Measurements from ENCODE around the gene ALPK1. TPM values are rescaled to one million over a fixed set of nuclear protein-coding genes. Genes with fewer than 3 reads are reported as not detected.

ALPK1 gene
- total RNA-seq, 2 donors from 2014 or later = 4.2 to 8.1 TPM

GRCh38 chr4:112448306-112449132, 151.3 kb downstream of the ALPK1 start:
- Histone ChIP-seq H3K36me3 (no peaks in the 10 kb centered on the region), H3K27ac (no peak overlapping the region), H3K27me3 (no peaks in the 10 kb centered on the region), H3K4me3 (no peak overlapping the region), H3K9me3 (peaks cover 0 to 28% of the 10 kb centered on the region in 2 donors), H3K4me1 (no peaks in the 10 kb centered on the region)
- TF ChIP-seq, protein P1, sequence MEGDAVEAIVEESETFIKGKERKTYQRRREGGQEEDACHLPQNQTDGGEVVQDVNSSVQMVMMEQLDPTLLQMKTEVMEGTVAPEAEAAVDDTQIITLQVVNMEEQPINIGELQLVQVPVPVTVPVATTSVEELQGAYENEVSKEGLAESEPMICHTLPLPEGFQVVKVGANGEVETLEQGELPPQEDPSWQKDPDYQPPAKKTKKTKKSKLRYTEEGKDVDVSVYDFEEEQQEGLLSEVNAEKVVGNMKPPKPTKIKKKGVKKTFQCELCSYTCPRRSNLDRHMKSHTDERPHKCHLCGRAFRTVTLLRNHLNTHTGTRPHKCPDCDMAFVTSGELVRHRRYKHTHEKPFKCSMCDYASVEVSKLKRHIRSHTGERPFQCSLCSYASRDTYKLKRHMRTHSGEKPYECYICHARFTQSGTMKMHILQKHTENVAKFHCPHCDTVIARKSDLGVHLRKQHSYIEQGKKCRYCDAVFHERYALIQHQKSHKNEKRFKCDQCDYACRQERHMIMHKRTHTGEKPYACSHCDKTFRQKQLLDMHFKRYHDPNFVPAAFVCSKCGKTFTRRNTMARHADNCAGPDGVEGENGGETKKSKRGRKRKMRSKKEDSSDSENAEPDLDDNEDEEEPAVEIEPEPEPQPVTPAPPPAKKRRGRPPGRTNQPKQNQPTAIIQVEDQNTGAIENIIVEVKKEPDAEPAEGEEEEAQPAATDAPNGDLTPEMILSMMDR (IDR thresholded peaks at IDR 0.05) = no peak
- DNase-seq (ENCODE audit: low spot score) = no peak

GRCh38 chr4:112449708-112450107, 152.5 kb downstream of the ALPK1 start:
- no peak for DNase-seq (ENCODE audit: low spot score)
- H3K36me3 ChIP-seq = no peaks in the 10 kb centered on the region
- H3K4me3 ChIP-seq = no peak overlapping the region
- no peak overlapping the region for H3K27ac ChIP-seq
- no peaks in the 10 kb centered on the region for H3K4me1 ChIP-seq
- TF ChIP-seq, protein P1 (IDR thresholded peaks at IDR 0.05) = no peak
- peaks cover 0 to 18% of the 10 kb centered on the region in 2 donors for H3K9me3 ChIP-seq
- H3K27me3 ChIP-seq = no peaks in the 10 kb centered on the region

GRCh38 chr4:112451104-112451503, 153.9 kb downstream of the ALPK1 start:
- H3K27me3 ChIP-seq = no peaks in the 10 kb centered on the region
- no peak overlapping the region for H3K4me3 ChIP-seq
- no peaks in the 10 kb centered on the region for H3K36me3 ChIP-seq
- DNase-seq (ENCODE audit: low spot score) = no peak
- no peak overlapping the region for H3K27ac ChIP-seq
- no peaks in the 10 kb centered on the region for H3K4me1 ChIP-seq
- H3K9me3 ChIP-seq = peaks cover 0 to 4% of the 10 kb centered on the region in 2 donors
- TF ChIP-seq, protein P1 (IDR thresholded peaks at IDR 0.05) = no peak

GRCh38 chr4:112451831-112452230, 154.7 kb downstream of the ALPK1 start:
- TF ChIP-seq, protein P1 (IDR thresholded peaks at IDR 0.05) = no peak
- Histone ChIP-seq H3K27ac (no peak overlapping the region), H3K4me1 (no peaks in the 10 kb centered on the region), H3K9me3 (no peaks in the 10 kb centered on the region), H3K36me3 (no peaks in the 10 kb centered on the region), H3K4me3 (no peak overlapping the region), H3K27me3 (no peaks in the 10 kb centered on the region)
- DNase-seq (ENCODE audit: low spot score) = no peak

- H3K27me3 ChIP-seq = no peaks in the 10 kb centered on the region
- TF ChIP-seq, protein P1 (IDR thresholded peaks at IDR 0.05) = no peak
- H3K36me3 ChIP-seq = no peaks in the 10 kb centered on the region
- peaks cover 0 to 4% of the 10 kb centered on the region in 2 donors for H3K9me3 ChIP-seq
- no peaks in the 10 kb centered on the region for H3K4me1 ChIP-seq
- no peak overlapping the region for H3K4me3 ChIP-seq
- no peak for DNase-seq (ENCODE audit: low spot score)
- no peak overlapping the region for H3K27ac ChIP-seq
These were observed 156.2 kb downstream of the ALPK1 start for GRCh38 chr4:112453321-112453720.

Data from right atrium auricular region (tissue), 2 donors.